ENCODE data around the gene HSPA5.
"Not testable (repeated sequence)": the region's sequence is repeated elsewhere in the genome, so short reads cannot be mapped to it uniquely, and the experiment has no call there.

The HSPA5 gene
- total RNA-seq = 109 to 172 reads per million in 2 donors

DNA sequence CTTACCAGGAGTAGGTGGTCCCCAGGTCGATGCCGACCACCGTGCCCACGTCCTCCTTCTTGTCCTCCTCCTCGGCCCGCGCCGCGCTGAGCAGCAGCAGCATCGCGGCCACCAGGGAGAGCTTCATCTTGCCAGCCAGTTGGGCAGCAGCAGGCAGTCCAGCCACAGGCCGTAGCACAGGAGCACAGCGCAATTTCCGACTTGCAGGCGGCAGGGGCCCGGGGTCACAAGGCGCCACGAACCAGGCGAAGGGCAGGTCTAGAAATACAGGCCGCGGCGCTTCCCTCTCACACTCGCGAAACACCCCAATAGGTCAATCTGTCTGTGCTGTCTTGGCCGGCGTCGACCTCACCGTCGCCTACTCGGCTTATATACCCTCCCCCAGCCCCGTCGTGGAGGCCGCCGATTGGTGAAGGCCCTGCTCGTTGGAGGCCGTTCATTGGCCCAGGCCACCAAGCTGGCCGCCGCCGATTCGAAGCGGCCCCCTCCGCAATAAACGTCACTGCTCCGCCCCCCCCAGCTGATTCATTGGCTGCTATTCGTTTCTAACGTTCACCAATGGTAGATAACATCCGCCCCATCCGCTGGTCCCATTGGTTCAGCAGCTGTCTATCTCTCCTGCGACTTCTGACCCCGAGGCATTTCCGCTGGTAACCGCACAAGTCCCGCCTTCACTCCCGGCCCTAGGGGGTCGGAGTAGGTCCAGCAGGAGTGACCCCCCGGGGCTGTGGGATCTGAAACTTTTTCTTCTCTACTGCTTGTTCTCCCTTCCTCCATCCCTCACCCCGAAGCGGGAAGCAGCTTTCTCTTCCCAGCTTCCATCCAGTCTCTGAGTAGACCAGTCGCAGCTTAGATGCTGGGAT, at the start of gene HSPA5:
HSPA5 (minus strand) TSS at position 344 of the 863 bp plus-strand sequence; CDS start at position 127, 217 bp downstream.
- DNase-seq = peak; percentile 96

DNA sequence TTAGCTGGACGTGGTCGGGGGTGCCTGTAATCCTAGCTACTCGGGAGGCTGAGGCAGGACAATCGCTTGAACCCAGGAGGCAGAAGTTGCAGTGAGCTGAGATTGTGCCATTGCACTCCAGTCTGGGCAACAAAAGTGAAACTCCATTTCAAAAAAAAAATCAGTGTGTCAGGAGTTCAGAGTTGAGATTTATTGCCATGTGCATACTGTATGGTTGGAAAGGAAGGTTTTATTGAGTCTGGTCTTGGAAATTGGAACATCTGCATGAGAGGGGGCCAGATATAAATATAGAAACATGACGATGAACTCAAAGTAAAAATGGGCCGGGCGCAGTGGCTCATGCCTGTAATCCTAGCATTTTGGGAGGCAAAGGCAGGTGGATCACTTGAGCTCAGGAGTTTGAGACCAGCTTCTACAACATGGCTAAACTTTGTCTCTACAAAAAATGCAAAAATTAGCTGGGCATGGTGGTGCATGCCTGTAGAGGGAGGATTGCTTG, 45.8 kb upstream of the HSPA5 start:
- DNase-seq = not testable (repeated sequence)

DNA sequence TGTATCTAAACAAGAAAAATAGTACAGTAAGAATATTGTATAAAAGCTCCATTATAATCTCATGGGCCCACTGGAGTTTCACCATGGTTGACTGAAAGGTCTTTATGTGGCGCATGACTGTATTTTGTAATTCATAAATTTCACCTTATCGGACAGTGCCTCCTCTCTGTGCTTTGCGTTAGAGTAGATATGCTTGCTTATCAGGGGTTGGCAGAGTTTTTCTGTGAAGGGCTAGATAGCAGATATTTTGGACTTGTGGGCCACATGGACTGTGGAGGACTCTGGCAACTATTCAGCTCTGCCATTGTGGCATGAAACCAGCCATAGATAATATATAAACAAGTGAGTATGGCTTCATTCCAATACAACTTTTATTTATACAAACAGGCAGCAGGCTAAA, 43.7 kb upstream of the HSPA5 start:
- no peak for DNase-seq

DNA sequence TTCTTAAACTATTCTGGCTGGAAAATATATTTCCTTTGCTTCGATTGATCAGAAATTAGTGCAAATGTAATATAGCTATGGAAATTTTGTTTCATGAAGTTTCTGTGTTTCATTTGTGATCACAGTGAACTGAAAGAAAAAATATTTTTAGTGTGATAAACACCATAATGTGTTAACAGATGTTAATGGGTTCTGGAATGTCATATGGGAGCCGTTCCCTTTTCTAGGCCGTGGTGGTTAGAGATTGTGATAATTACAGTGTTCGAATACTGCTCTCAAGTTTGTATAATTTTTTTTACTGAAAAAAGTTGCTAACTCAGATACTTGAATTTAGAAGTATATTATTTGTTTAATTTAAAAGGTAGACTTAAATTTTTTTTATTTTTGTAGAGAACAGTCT, 39.8 kb upstream of the HSPA5 start:
- DNase-seq = no peak

DNA sequence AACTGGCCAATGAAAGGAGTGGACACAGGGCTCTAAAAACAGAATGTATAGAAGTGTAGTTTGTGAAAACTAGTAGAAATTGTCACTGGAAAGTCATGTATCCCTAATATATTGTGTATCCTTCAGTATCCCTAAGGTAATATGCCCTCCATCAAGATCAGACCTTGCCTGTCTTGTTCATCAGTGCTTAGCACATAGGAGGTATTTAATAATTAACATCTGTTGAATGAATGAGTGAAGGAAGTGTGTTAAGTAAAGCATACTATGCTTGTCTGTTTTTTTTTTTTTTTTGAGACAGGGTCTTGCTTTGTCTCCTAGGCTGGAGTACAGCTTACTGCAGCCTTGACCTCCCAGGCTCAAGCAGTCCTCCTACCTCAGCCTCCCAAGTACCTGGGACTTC, 36.3 kb upstream of the HSPA5 start:
- DNase-seq = no peak

DNA sequence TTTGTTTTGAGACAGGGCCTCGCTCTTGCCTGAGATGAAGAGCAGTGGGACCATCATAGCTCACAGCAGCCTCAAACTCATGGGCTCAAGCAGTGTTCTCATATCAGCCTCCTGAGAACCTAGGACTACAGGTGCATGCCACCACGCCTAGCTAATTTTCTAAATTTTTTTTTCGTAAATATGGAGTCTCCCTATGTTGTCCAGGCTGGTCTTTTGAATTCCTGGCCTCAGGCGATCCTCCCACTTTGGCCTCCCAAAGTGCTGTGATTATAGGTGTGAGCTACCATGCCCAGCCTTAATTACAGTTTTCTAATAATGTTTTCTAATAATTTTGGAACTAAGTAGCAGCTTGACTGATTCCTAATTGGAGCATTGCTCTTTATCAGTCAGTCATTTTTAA, 35.6 kb upstream of the HSPA5 start:
- no peak for DNase-seq

DNA sequence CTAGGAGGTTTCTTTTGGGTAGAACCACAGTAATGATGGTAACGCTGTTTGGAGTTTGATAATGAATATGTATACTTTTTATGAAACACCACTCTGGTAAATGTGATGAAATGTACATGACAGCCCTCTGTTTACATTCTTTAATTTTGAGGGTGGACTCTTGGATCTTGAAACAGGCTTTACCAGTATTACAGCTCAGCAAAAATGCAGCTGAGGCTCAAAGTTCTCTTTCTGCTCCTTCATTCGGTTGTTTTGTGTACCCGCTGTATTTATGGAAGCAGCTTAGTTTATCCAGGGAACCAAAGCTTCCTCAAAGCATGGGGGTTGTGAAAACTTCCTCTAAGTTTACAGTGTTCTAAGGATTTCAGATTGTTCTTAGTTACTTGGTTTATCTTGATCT, 31.6 kb upstream of the HSPA5 start:
- no peak for DNase-seq

DNA sequence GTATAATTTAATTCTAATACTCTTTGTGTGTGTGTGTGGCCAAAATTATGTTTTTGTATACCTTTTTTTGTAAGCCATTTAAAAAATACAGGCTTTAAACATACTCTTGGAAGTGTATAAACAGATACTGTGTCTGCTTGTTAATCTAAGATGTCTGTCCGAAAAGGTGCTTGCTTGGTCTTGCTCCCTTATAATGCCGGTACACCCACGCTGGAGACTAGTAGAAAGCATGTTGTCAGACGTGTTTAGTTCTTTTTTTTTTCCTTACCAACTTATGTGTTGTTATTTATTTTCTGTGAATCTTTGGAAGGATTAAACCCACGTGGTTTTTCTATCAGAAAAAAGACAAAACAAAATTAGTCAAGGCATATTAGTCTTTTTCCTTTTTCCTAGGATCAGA, 29.9 kb upstream of the HSPA5 start:
- no peak for DNase-seq

DNA sequence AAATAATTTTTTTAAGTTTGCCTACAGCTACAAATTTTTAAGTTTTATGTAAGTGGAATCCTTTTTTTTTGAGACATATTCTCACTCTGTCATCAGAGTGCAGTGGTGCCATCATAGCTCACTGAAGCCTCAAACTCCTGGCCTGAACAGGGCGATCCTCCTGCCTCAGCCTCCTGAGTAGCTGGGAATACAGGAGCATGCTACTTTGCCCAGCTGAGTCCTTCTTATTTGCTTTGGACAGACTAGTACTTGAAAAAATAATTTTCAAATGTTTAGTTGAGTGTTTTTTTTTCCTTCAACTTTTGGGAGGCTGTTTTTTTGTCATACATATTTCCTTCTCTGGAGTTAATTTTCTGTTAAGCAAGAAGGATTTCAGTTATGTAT, 27.9 kb upstream of the HSPA5 start:
- DNase-seq = no peak

DNA sequence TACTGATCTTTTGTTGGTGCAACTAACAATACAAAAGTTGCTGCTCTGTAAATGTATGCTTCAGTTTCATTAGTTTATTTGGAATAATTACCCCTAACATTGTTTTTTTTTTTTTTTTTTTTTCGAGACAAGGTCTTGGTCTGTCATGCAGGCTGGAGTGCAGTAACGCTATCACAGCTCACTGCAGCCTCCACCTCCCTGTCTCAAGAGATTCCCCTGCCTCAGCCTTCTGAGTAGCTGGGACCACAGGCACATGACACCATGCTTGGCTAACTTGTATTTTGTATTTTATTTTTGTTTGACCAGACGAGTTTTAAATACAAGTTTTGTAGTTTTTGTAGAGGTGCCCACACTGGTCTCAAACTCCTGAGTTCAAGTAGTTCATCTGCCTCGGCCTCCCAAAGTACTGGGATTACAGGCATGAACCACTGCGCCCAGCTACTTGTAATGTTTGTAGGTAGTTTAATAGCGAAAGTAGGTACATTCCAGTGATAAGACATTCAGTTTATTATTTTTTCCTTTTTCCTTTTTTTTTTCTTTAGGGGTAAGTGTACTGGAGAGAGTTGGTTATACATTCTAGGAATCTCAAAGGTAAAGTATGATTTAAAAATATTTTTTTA, 27.4 kb upstream of the HSPA5 start:
- DNase-seq = no peak

DNA sequence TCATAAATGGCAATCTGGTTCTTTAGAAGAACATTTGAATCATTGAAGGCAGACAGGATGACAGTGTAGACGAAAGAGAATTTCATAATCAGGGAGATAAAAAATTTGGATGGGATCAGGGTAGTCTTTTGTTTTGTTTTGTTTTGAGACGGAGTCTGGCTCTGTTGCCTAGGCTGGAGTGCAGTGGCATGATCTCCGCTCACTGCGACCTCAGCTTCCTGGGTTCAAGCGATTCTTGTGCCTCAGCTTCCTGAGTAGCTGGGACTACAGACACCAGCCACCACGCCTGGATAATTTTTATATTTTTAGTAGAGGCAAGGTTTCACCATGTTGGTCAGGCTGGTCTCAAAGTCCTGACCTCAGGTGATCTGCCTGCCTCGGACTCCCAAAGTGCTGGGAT, 22.9 kb upstream of the HSPA5 start:
- not testable (repeated sequence) for DNase-seq

DNA sequence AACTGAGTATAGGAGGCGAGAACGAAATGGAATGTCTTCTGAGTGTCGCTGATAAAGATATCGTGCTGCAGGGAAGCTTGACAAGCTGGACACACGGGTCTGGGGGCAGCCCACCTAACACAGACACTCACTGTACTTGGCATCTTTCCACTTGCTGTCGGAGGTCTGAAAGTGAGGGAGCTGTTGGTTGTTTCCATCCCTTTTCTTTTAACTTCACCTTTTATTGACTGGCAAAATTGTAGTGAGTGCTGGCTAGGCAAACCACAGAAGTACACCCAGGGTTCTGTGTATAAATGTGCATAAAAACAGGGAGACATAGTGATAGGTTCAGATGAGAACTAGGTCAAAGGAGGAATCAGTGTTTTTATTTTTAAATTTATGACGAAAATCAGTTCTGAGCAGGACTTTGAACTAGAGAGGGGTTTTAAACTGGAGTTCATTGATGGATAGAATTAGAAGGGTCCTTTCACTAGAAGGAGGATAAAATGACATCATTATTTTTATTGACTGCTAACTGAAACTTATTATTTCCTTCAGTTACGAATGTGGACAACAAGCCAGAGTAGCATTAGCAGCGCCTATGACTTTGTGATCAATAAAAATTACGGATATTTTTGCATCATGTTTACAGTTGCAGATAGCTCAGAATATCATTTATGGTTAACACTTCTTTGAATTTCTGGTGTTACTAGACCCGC, 21.3 kb upstream of the HSPA5 start:
- DNase-seq = no peak

DNA sequence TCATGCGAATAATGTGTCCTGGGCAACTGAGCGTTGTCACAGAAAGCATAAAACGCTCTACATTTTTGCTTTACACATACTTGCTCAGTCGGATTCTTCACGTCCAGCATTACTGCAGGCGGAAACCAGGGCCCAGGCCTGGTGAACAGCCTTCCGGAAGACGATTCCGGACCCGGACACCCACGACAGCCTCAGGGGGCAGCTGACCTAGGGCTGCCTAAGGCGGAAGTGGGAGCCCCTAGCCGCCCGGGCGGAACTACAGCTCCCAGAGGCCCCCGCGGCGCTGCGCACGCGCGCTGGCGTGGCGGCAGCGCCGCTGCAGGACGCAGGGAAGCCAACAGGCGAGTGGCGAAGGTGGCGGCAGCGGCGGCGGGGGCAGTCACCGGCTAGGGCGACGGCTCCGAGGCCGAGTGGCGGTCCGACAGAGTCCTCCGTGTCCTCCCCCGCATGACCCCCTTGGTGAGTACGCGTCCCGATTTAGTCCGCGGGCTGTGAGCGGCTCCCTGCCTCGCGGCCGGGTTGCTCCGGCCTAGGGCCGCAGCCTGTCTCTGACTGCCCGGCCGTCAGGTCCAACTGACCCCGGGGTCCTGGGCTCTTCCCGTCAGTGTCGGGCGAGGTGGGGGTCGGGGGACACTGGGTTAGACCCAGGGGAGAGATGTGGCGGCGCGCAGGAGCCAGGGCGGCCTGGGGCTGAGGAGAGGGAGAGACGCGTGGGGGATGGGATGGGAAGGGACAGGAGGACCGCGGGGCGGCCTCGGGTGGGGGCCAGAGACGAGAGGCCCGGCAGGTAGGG, 20.6 kb upstream of the HSPA5 start, which contains the start of gene GAPVD1:
GAPVD1 (plus strand) TSS at position 326 of the 793 bp plus-strand sequence. CDS start 37,096 bp downstream, outside the sequence.
- DNase-seq = peak; percentile 85

DNA sequence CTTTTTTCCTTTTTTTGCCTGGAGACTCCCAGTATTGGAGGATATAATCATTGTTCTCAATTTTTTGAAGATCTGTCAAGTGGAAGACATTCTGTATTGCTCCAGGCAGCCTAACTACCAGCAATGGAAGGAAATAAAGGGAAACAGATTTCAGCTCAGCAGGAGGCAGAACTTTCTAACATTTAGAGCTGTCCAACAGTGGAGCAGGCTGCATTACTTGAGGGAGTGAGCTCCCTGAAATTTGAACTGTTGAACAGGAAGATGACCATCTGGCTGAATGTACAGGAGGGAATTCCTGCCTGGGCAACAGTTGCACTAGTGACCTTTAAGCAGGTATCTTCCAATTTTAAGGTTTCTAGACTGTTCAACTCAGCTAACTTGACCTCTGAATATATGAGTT, 19.4 kb upstream of the HSPA5 start:
- no peak for DNase-seq

DNA sequence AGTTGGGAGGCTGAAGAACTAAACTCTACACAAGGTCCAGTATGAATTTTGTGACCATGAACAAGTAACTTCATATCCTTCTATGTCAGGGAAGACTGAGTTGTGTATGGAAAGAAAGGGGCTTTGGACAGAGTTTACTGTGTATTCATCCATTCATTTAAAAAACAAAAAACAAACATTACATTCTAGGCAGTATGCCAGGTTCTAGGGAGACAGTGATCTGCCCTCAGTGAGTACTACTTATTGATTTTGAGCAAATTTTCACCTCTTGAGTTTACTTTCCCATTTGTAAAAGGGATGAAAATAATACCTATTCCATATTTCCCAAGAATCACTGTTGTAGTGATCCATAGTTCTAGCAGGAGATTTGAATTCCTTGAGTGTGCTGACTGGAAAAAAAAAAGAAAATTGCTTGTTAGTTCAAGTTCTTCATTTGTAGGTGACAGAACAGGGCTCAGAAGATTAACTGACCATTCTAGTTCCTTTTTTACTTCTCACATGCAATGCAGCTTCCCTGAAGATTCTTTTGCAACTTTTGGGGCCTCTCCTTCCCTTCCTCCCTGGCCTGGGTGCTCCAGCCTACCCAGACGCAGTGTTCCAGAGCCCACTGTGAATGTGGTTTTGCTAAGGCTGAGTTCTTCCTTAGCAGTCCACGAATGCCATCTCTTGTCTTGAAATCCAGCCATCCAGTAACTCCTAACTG, 17.8 kb upstream of the HSPA5 start:
- no peak for DNase-seq

DNA sequence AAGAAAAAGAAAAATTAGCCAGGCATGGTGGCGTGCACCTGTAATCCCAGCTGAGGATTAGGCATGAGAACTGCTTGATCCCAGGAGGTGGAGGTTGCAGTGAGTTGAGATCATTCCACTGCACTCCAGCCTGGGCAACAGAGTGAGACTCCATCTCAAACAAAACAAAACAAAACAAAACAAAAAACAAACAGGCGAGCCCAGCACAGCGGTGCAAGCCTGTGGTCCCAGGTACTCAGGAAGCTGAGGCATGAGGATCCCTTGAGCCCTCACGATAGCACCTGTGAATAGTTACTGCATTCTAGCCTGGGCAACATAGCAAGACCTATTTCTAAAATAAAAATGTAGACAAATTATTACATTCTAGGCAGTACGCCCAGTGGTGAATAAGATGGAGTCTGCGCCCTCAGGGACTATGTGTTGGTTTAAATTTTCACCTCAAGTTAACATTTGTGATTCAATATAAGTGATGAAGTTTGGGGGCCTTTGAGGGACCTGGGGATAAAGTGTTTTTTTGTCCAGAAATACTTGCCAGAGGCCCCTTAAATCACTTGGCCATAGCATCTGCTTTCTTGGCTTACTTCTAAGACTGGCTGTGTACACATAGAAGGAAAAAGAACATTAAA, 17.1 kb upstream of the HSPA5 start:
- no peak for DNase-seq

DNA sequence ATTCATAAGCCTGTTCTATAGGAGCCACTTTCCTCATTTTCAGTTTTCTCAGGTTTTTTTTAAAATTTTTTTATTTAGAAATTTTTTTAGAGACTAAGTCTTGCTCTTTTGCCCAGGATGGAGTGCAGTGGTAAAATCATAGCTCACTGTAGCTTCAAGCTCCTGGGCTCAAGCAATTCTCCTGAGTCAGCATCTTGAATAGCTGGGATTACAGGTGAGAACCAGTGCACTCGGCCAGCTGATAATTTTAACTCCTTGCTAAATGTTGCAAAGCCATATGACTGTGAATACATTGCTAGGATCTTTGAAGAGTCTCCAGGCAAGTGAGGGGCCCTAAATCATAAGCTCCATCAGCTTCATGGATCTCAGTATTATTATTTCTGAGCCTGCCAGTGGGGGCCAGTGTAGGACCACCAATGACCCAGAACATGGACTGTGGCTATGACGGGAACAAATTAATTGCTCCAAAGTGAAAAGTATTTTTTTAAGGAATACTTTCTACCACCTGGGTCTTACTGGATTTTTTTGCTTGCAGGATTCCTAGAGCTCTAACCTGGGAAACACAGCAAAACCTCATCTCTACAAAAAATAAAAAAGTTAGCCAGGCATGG, 14.7 kb upstream of the HSPA5 start:
- DNase-seq = no peak

DNA sequence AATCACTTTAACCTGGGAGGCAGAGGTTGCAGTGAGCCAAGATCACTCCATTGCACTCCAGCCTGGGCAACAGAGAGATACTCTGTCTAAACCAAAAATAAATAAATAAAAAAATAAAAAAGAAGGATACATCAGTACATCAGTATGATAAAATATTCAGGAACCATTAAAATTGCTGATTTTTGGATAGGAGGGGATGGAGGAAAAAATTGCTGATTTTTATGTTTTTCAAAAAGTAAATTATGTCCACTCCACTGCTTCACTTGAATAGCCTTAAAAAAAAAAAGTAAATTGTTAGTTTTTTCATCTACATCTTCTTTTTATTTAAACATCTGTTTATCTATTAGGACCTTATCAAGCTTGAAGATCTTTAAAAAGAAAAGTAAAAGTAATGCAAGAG, 13.1 kb upstream of the HSPA5 start:
- no peak for DNase-seq

DNA sequence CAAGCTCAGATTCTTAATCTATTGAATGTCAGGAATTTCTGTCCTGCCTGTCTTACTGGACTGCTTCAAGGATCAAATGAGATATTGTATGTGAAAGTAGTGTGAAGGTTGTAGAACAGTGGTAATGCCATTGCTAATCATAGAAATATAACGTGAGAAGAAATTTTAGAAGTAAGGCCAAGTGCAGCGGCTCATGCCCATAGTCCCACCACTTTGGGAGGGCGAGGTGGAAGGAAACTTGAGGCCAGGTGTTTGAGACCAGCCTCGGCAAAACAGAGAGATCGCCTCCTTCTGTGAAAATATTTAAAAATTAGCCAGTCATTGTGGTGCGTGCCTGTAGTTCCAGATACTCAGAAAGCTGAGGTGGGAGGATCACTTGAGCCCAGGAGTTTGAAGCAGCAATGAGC, 5.1 kb upstream of the HSPA5 start:
- DNase-seq = no peak

DNA sequence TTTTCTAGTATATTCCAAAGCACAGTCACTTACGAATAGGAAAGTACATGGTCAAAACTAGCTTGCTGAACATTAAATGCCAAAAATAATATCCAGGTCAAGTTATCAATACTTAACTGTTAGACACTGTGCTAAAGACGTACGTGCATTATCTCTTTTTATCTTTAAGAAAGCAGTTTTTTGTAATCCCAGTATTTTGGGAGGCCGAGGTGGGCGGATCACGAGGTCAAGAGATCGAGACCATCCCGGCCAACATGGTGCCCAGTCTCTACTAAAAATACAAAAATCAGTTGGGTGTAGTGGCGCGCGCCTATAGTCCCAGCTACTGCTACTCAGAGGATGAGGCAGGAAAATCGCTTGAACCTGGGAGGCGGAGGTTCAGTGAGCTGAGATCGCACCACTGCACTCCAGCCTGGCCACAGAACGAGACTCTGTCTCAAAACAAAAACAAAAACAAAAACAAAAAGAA, 2.7 kb upstream of the HSPA5 start:
- no peak for DNase-seq

Measured in activated gamma-delta T cell (primary cell).